GM06990 (cell line): ENCODE measurements around the gene ELL3.

ENCODE experiments used
- DNase-seq: peaks from one replicate; pipeline ENCODE4 v3.0.0-alpha.2; 2011; ENCODE audit not compliant: insufficient read length; ENCODE audit errors: extremely low read depth
- H3K27me3 ChIP-seq: replicated peaks from 2 replicates; pipeline ENCODE4 v1.6.0; 2011; ENCODE audit warnings: low read length; ENCODE audit not compliant: control insufficient read depth, insufficient read depth
- H3K36me3 ChIP-seq: 2 replicates; pipeline ENCODE4 v1.5.1; 2011; ENCODE audit warnings: low read length; ENCODE audit not compliant: control insufficient read depth, insufficient read depth
- H3K4me3 ChIP-seq: replicated peaks from 2 replicates; pipeline ENCODE4 v1.5.1; 2011; ENCODE audit warnings: low read depth, mild to moderate bottlenecking, control low read depth, low read length
- CTCF ChIP-seq: IDR thresholded peaks from 2 replicates; pipeline ENCODE4 v1.5.1; 2011; ENCODE audit warnings: low read length, control low read depth, mild to moderate bottlenecking, inconsistent platforms; ENCODE audit not compliant: insufficient read depth, poor library complexity, severe bottlenecking

ELL3 gene

GRCh38 chr15:43776101-43776717 lies 557 bp downstream of the ELL3 start:
- Histone ChIP-seq H3K4me3 (peak overlapping the region; percentile 71), H3K27me3 (no peaks in the 10 kb centered on the region), H3K36me3 (peaks cover 6% of the 10 kb centered on the region)
- no peak for TF ChIP-seq CTCF
- peak; percentile 88 for DNase-seq

- peaks cover 6% of the 10 kb centered on the region for H3K36me3 ChIP-seq
- H3K27me3 ChIP-seq = no peaks in the 10 kb centered on the region
- no peak for DNase-seq
- peak overlapping the region; percentile 71 for H3K4me3 ChIP-seq
- TF ChIP-seq CTCF = peak; percentile 36
Measured at GRCh38 chr15:43775411-43775965, 1.3 kb downstream of the ELL3 start.

GRCh38 chr15:43774062-43774461 lies 2.7 kb downstream of the ELL3 start:
- no peak for TF ChIP-seq CTCF
- DNase-seq = no peak
- H3K27me3 ChIP-seq = no peaks in the 10 kb centered on the region
- no peak overlapping the region for H3K4me3 ChIP-seq
- H3K36me3 ChIP-seq = peaks cover 12% of the 10 kb centered on the region

- DNase-seq = no peak
- Histone ChIP-seq H3K36me3 (peaks cover 13% of the 10 kb centered on the region), H3K27me3 (no peaks in the 10 kb centered on the region), H3K4me3 (no peak overlapping the region)
- TF ChIP-seq CTCF = no peak
Measured at GRCh38 chr15:43772624-43773023, 4.1 kb downstream of the ELL3 start.

- peaks cover 13% of the 10 kb centered on the region for H3K36me3 ChIP-seq
- no peak overlapping the region for H3K4me3 ChIP-seq
- DNase-seq = no peak
- no peaks in the 10 kb centered on the region for H3K27me3 ChIP-seq
- no peak for TF ChIP-seq CTCF
Measured at GRCh38 chr15:43771816-43772215, 5.0 kb downstream of the ELL3 start.

GRCh38 chr15:43769584-43770228 lies 7.1 kb downstream of the ELL3 start:
- peak; percentile 91 for TF ChIP-seq CTCF
- no peak overlapping the region for H3K4me3 ChIP-seq
- no peaks in the 10 kb centered on the region for H3K27me3 ChIP-seq
- no peak for DNase-seq
- peaks cover 17% of the 10 kb centered on the region for H3K36me3 ChIP-seq
